ENCODE measurements around the gene GPS2. TPM values are rescaled to one million over a fixed set of nuclear protein-coding genes. Genes with fewer than 3 reads are reported as not detected.

The GPS2 gene
- total RNA-seq, 2 experiments from 2014 or later: 69.8 to 74.7 TPM

GRCh38 chr17:7313088-7313889 lies 1.9 kb downstream of the GPS2 start:
- POLR2A ChIA-PET: interaction anchor here (1.0 to 11.2 kb wide), 10 partner anchors 13 to 374 kb away, joined by 3 to 109 read pairs (median 8); partner anchors contain the start of genes ACAP1, GABARAP, KCTD11 and NEURL4
- Mint-ChIP-seq H3K4me3 (peak overlapping the region; percentile 80), H3K4me1 (peaks cover 70% of the 10 kb centered on the region), H3K9me3 (no peaks in the 10 kb centered on the region), H3K27ac (peak overlapping the region; percentile 79), H3K27me3 (no peaks in the 10 kb centered on the region), H3K36me3 (ENCODE audit: low read depth) (peaks cover 68% of the 10 kb centered on the region)
- CTCF ChIA-PET: interaction anchor here (0.7 to 6.0 kb wide), 8 partner anchors 8 to 267 kb away, joined by 3 to 39 read pairs (median 4); partner anchors contain the start of genes ACAP1 and NEURL4
- DNase-seq: no peak

GRCh38 chr17:7312432-7313087 lies 2.6 kb downstream of the GPS2 start:
- no peak for DNase-seq
- H3K27me3 Mint-ChIP-seq: no peaks in the 10 kb centered on the region
- POLR2A ChIA-PET: interaction anchor here (1.2 to 11.2 kb wide), 8 partner anchors 17 to 374 kb away, joined by 4 to 109 read pairs (median 18); partner anchors contain the start of genes ACAP1, GABARAP, KCTD11 and NEURL4
- peak overlapping the region; percentile 30 for H3K4me3 Mint-ChIP-seq
- no peaks in the 10 kb centered on the region for H3K9me3 Mint-ChIP-seq
- peaks cover 64% of the 10 kb centered on the region for H3K36me3 Mint-ChIP-seq (ENCODE audit: low read depth)
- H3K4me1 Mint-ChIP-seq: peaks cover 70% of the 10 kb centered on the region
- CTCF ChIA-PET: interaction anchor here (0.7 to 6.0 kb wide), 6 partner anchors 9 to 24 kb away, joined by 3 to 39 read pairs (median 4); partner anchors contain the start of genes ACAP1 and NEURL4
- peak overlapping the region; percentile 79 for H3K27ac Mint-ChIP-seq

GRCh38 chr17:7311110-7311705 lies 4.0 kb downstream of the GPS2 start:
- H3K4me1 Mint-ChIP-seq: peaks cover 73% of the 10 kb centered on the region
- peaks cover 64% of the 10 kb centered on the region for H3K36me3 Mint-ChIP-seq (ENCODE audit: low read depth)
- no peak overlapping the region for H3K4me3 Mint-ChIP-seq
- peak overlapping the region; percentile 45 for H3K27ac Mint-ChIP-seq
- CTCF ChIA-PET: no interaction called here
- no peak for DNase-seq
- POLR2A ChIA-PET: interaction anchor here (4.7 to 11.2 kb wide), 2 partner anchors 19 to 24 kb away, joined by 27 to 109 read pairs; partner anchors contain the start of genes ACAP1 and NEURL4
- H3K27me3 Mint-ChIP-seq: no peaks in the 10 kb centered on the region
- H3K9me3 Mint-ChIP-seq: no peaks in the 10 kb centered on the region

- H3K36me3 Mint-ChIP-seq (ENCODE audit: low read depth): peaks cover 62% of the 10 kb centered on the region
- H3K9me3 Mint-ChIP-seq: no peaks in the 10 kb centered on the region
- H3K4me1 Mint-ChIP-seq: peaks cover 65% of the 10 kb centered on the region
Observed at GRCh38 chr17:7309628-7310027, 5.5 kb downstream of the GPS2 start.

GRCh38 chr17:7308625-7309433 lies 6.3 kb downstream of the GPS2 start:
- CTCF ChIA-PET: no interaction called here
- H3K4me1 Mint-ChIP-seq: peaks cover 57% of the 10 kb centered on the region
- peak; percentile 84 for DNase-seq
- H3K36me3 Mint-ChIP-seq (ENCODE audit: low read depth): peaks cover 54% of the 10 kb centered on the region
- peak overlapping the region; percentile 82 for H3K4me3 Mint-ChIP-seq
- peak overlapping the region; percentile 94 for H3K27ac Mint-ChIP-seq
- no peaks in the 10 kb centered on the region for H3K27me3 Mint-ChIP-seq
- POLR2A ChIA-PET: interaction anchor here (0.6 to 11.2 kb wide), 18 partner anchors 9 to 378 kb away, joined by 3 to 109 read pairs (median 4); partner anchors contain the start of genes ACAP1, CTDNEP1, GABARAP and MPDU1
- no peaks in the 10 kb centered on the region for H3K9me3 Mint-ChIP-seq

More at GRCh38 chr17:7309628-7310027, 5.5 kb downstream of the GPS2 start:
- POLR2A ChIA-PET: interaction anchor here (0.6 to 11.2 kb wide), 11 partner anchors 11 to 378 kb away, joined by 3 to 109 read pairs (median 4); partner anchors contain the start of genes ACAP1, CTDNEP1, GABARAP and NEURL4
- DNase-seq: no peak
- Mint-ChIP-seq H3K27ac (peak overlapping the region; percentile 94), H3K4me3 (peak overlapping the region; percentile 82), H3K27me3 (no peaks in the 10 kb centered on the region)
- CTCF ChIA-PET: no interaction called here

GRCh38 chr17:7307686-7308624 lies 7.2 kb downstream of the GPS2 start:
- CTCF ChIA-PET: no interaction called here
- peak overlapping the region; percentile 90 for H3K4me3 Mint-ChIP-seq
- no peaks in the 10 kb centered on the region for H3K9me3 Mint-ChIP-seq
- POLR2A ChIA-PET: interaction anchor here (0.8 to 11.2 kb wide), 16 partner anchors 9 to 379 kb away, joined by 3 to 109 read pairs (median 4); partner anchors contain the start of genes ACAP1, CTDNEP1, GABARAP and MPDU1
- peaks cover 49% of the 10 kb centered on the region for H3K4me1 Mint-ChIP-seq
- H3K36me3 Mint-ChIP-seq (ENCODE audit: low read depth): peaks cover 46% of the 10 kb centered on the region
- peak overlapping the region; percentile 100 for H3K27ac Mint-ChIP-seq
- no peaks in the 10 kb centered on the region for H3K27me3 Mint-ChIP-seq
- DNase-seq: peak; percentile 62

- peak; percentile 100 for DNase-seq
- H3K36me3 Mint-ChIP-seq (ENCODE audit: low read depth): peaks cover 38% of the 10 kb centered on the region
- peak within 1 kb of the TSS; percentile 100 for H3K27ac Mint-ChIP-seq
- POLR2A ChIA-PET: interaction anchor here (1.4 to 1.7 kb wide), 2 partner anchors 8 to 10 kb away, joined by 4 read pairs; partner anchors contain the start of gene GPS2
- CTCF ChIA-PET: no interaction called here
- H3K9me3 Mint-ChIP-seq: no peaks in the 10 kb centered on the region
- peak within 1 kb of the TSS; percentile 90 for H3K4me3 Mint-ChIP-seq
- peaks cover 40% of the 10 kb centered on the region for H3K4me1 Mint-ChIP-seq
- no peaks in the 10 kb centered on the region for H3K27me3 Mint-ChIP-seq
Observed at GRCh38 chr17:7306911-7307685, 8.1 kb downstream of the GPS2 start, which contains the start of gene EIF5A. TSS of gene EIF5A (plus strand) at chr17:7307628. CDS start at chr17:7309636, 2,008 bp downstream.

GRCh38 chr17:7304179-7304578 lies 11.0 kb downstream of the GPS2 start:
- Mint-ChIP-seq H3K9me3 (no peaks in the 10 kb centered on the region), H3K27ac (no peak overlapping the region), H3K4me1 (peaks cover 13% of the 10 kb centered on the region), H3K27me3 (peaks cover 10% of the 10 kb centered on the region), H3K4me3 (no peak overlapping the region), H3K36me3 (ENCODE audit: low read depth) (peaks cover 11% of the 10 kb centered on the region)
- no peak for DNase-seq
- ChIA-PET POLR2A (no interaction called here), CTCF (interaction anchor here (1.1 kb wide), 1 partner anchor 83 kb away, joined by 3 read pairs; no protein-coding TSS in a partner anchor)

GRCh38 chr17:7296189-7296861 lies 18.8 kb downstream of the GPS2 start:
- H3K9me3 Mint-ChIP-seq: no peaks in the 10 kb centered on the region
- H3K4me3 Mint-ChIP-seq: no peak overlapping the region
- peak; percentile 71 for DNase-seq
- H3K4me1 Mint-ChIP-seq: peaks cover 29% of the 10 kb centered on the region
- CTCF ChIA-PET: interaction anchor here (0.6 to 2.8 kb wide), 30 partner anchors 8 to 453 kb away, joined by 3 to 61 read pairs (median 4); partner anchors contain the start of genes ACADVL, ACAP1, CTDNEP1 and DLG4
- POLR2A ChIA-PET: interaction anchor here (0.7 to 1.8 kb wide), 5 partner anchors 40 to 78 kb away, joined by 3 to 10 read pairs (median 3); partner anchors contain the start of genes ACADVL, ACAP1 and DLG4
- H3K27me3 Mint-ChIP-seq: peaks cover 40% of the 10 kb centered on the region
- H3K27ac Mint-ChIP-seq: no peak overlapping the region
- H3K36me3 Mint-ChIP-seq (ENCODE audit: low read depth): no peaks in the 10 kb centered on the region
